ENCODE measurements around the gene DOP1B. TPM values are rescaled to one million over a fixed set of nuclear protein-coding genes. Genes with fewer than 3 reads are reported as not detected.

The DOP1B gene
- total RNA-seq, 1 donor from 2014 or later, result 8.7 TPM

DNA sequence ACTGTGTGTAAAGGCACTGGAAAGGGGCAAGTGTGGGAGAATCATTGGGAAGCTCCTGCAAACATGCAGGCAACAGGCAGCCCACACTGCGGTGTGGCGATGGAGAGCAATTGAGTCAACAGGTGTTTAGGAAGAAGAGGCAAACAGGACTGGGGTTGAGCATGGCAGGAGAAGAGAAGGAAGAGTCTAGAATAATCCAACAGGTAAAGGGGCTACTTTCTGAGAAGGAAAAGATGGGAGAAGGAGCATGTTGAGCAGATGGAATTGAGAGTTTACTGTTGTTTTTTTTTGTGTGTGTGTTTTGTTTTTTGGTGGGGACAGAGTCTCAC is 4.2 kb downstream of the DOP1B start:
- Mint-ChIP-seq H3K36me3 (ENCODE audit: low read depth, unreplicated experiment) (peaks cover 3% of the 10 kb centered on the region), H3K9me3 (ENCODE audit: unreplicated experiment) (no peaks in the 10 kb centered on the region), H3K4me1 (ENCODE audit: unreplicated experiment) (peaks cover 11% of the 10 kb centered on the region), H3K27ac (ENCODE audit: unreplicated experiment) (no peak overlapping the region), H3K4me3 (ENCODE audit: unreplicated experiment) (no peak overlapping the region), H3K27me3 (ENCODE audit: unreplicated experiment) (peaks cover 6% of the 10 kb centered on the region)
- TF ChIP-seq, protein P1, sequence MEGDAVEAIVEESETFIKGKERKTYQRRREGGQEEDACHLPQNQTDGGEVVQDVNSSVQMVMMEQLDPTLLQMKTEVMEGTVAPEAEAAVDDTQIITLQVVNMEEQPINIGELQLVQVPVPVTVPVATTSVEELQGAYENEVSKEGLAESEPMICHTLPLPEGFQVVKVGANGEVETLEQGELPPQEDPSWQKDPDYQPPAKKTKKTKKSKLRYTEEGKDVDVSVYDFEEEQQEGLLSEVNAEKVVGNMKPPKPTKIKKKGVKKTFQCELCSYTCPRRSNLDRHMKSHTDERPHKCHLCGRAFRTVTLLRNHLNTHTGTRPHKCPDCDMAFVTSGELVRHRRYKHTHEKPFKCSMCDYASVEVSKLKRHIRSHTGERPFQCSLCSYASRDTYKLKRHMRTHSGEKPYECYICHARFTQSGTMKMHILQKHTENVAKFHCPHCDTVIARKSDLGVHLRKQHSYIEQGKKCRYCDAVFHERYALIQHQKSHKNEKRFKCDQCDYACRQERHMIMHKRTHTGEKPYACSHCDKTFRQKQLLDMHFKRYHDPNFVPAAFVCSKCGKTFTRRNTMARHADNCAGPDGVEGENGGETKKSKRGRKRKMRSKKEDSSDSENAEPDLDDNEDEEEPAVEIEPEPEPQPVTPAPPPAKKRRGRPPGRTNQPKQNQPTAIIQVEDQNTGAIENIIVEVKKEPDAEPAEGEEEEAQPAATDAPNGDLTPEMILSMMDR (IDR thresholded peaks at IDR 0.05; ENCODE audit: unreplicated experiment), result no peak
- DNase-seq (ENCODE audit: low spot score), result no peak

DNA sequence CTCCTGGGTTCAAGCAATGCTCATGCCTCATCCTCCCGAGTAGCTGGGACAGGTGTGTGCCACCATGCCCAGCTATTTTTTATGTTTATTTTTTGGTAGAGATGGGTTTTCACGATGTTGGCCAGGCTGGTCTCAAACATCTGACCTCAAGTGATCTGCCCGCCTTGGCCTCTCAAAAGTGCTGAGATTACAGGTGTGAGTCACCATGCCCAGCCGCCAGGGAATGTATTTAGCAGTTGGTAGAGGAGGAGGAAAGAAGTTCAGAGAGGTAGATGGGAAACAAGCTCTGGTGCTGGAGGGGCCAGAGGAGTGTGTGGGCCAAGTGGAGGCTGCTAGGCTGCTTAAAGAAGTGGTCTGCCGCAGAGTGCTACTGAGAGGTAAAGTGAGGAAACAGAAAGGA is 6.0 kb downstream of the DOP1B start:
- Mint-ChIP-seq H3K27me3 (ENCODE audit: unreplicated experiment) (peaks cover 2% of the 10 kb centered on the region), H3K4me3 (ENCODE audit: unreplicated experiment) (no peak overlapping the region), H3K9me3 (ENCODE audit: unreplicated experiment) (no peaks in the 10 kb centered on the region), H3K27ac (ENCODE audit: unreplicated experiment) (no peak overlapping the region), H3K36me3 (ENCODE audit: low read depth, unreplicated experiment) (peaks cover under 1% of the 10 kb centered on the region), H3K4me1 (ENCODE audit: unreplicated experiment) (peaks cover 9% of the 10 kb centered on the region)
- TF ChIP-seq, protein P1 (IDR thresholded peaks at IDR 0.05; ENCODE audit: unreplicated experiment), result no peak
- DNase-seq (ENCODE audit: low spot score), result no peak

- H3K9me3 Mint-ChIP-seq (ENCODE audit: unreplicated experiment), result no peaks in the 10 kb centered on the region
- no peak overlapping the region for H3K27ac Mint-ChIP-seq (ENCODE audit: unreplicated experiment)
- no peak for DNase-seq (ENCODE audit: low spot score)
- TF ChIP-seq, protein P1 (IDR thresholded peaks at IDR 0.05; ENCODE audit: unreplicated experiment), result no peak
- peaks cover 8% of the 10 kb centered on the region for H3K4me1 Mint-ChIP-seq (ENCODE audit: unreplicated experiment)
- H3K27me3 Mint-ChIP-seq (ENCODE audit: unreplicated experiment), result peaks cover 1% of the 10 kb centered on the region
- H3K4me3 Mint-ChIP-seq (ENCODE audit: unreplicated experiment), result no peak overlapping the region
- no peaks in the 10 kb centered on the region for H3K36me3 Mint-ChIP-seq (ENCODE audit: low read depth, unreplicated experiment)
Measured at GRCh38 chr21:36163750-36164741, 7.4 kb downstream of the DOP1B start.

DNA sequence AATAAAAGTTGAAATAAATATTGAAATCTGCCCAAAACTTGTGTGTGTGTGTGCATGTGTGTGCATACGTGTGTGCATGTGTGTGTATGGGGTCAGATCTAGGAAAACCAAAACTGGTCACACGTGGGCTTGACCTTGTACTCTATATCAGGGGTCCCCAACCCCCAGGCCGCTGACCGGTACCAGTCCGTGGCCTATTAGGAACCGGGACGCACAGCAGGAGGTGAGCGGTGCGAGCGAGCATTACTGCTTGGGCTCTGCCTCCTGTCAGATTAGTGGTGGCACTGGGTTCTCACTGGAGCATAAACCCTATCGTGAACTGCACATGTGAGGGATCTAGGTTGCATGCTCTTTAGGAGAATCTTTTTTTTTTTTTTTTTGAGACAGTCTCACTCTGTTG is 8.7 kb downstream of the DOP1B start:
- no peak overlapping the region for H3K27ac Mint-ChIP-seq (ENCODE audit: unreplicated experiment)
- H3K27me3 Mint-ChIP-seq (ENCODE audit: unreplicated experiment), result peaks cover 1% of the 10 kb centered on the region
- H3K36me3 Mint-ChIP-seq (ENCODE audit: low read depth, unreplicated experiment), result peaks cover 6% of the 10 kb centered on the region
- H3K4me1 Mint-ChIP-seq (ENCODE audit: unreplicated experiment), result peaks cover 8% of the 10 kb centered on the region
- H3K9me3 Mint-ChIP-seq (ENCODE audit: unreplicated experiment), result no peaks in the 10 kb centered on the region
- DNase-seq (ENCODE audit: low spot score), result no peak
- TF ChIP-seq, protein P1 (IDR thresholded peaks at IDR 0.05; ENCODE audit: unreplicated experiment), result no peak
- H3K4me3 Mint-ChIP-seq (ENCODE audit: unreplicated experiment), result no peak overlapping the region

DNA sequence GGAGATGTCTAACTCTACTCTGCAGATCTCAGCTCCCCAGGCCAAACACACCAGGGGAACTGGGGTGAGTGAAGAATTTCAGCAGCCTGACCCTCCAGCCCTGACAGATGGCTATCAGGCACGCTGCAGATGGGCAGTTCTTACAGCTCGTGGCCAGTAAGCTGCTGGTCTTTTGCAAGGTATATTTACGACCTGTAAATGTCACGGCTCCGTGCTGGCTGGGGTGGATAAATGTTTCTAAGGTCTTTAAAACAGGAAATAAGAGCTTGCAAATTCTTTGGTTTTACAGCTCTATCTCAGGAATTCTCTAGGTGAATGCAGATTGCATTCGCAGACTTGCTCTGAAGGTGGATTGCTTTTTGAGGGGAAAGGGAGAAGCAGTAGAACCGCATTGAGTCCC is 10.1 kb downstream of the DOP1B start:
- Mint-ChIP-seq H3K27me3 (ENCODE audit: unreplicated experiment) (no peaks in the 10 kb centered on the region), H3K9me3 (ENCODE audit: unreplicated experiment) (no peaks in the 10 kb centered on the region), H3K27ac (ENCODE audit: unreplicated experiment) (no peak overlapping the region), H3K4me3 (ENCODE audit: unreplicated experiment) (no peak overlapping the region), H3K4me1 (ENCODE audit: unreplicated experiment) (peaks cover 8% of the 10 kb centered on the region), H3K36me3 (ENCODE audit: low read depth, unreplicated experiment) (peaks cover 6% of the 10 kb centered on the region)
- DNase-seq (ENCODE audit: low spot score), result no peak
- TF ChIP-seq, protein P1 (IDR thresholded peaks at IDR 0.05; ENCODE audit: unreplicated experiment), result no peak

All from endothelial cell (in vitro differentiated cells).